DOHH2 (cell line): Measurements from ENCODE around the gene RAB38.

Experiments used
- EZH2phosphoT487 ChIP-seq: fragments of 200-600 bp; sonication (generic); IDR thresholded peaks from 2 replicates; pipeline ENCODE4 v1.6.1; 2017; ENCODE audit warnings: borderline replicate concordance, mild to moderate bottlenecking, antibody characterized with exemption, low read length, moderate library complexity, mixed read lengths
- TF ChIP-seq, protein P1 (sequence below): fragments of 200-600 bp; sonication (generic); IDR thresholded peaks from one replicate; pipeline ENCODE4 v1.5.1; 2014; ENCODE audit warnings: antibody characterized with exemption, mild to moderate bottlenecking, low read depth, low read length; ENCODE audit not compliant: poor library complexity, severe bottlenecking

DNA sequence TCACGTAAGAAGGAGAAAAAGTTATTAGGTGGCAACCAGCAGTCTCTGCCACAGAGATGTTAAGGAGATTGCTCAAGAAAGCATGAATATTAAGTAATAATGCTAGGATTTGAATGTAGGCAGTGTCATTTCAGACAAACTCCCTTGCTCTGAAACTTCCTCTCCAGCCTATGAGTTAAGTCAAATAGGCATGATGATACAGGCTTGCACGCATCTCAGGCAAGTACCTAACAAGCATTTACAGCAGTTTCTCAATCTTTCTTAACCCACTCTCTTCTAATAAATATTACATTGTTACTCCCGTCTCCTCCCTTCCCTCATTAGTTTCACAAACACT is 72.7 kb downstream of the RAB38 start:
- TF ChIP-seq, protein P1, sequence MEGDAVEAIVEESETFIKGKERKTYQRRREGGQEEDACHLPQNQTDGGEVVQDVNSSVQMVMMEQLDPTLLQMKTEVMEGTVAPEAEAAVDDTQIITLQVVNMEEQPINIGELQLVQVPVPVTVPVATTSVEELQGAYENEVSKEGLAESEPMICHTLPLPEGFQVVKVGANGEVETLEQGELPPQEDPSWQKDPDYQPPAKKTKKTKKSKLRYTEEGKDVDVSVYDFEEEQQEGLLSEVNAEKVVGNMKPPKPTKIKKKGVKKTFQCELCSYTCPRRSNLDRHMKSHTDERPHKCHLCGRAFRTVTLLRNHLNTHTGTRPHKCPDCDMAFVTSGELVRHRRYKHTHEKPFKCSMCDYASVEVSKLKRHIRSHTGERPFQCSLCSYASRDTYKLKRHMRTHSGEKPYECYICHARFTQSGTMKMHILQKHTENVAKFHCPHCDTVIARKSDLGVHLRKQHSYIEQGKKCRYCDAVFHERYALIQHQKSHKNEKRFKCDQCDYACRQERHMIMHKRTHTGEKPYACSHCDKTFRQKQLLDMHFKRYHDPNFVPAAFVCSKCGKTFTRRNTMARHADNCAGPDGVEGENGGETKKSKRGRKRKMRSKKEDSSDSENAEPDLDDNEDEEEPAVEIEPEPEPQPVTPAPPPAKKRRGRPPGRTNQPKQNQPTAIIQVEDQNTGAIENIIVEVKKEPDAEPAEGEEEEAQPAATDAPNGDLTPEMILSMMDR, result no peak
- no peak for TF ChIP-seq EZH2phosphoT487
